Activated CD4-positive, alpha-beta T cell treated with anti-CD3 and anti-CD28 coated beads, Interleukin-2, Interleukin-4, amounts not matched to agents 100 ng/mL and 50 ng/mL, durations not matched to agents 16 hours and 8 hours (primary cell): ENCODE measurements around the gene SERPINE2.

Source experiments
- DNase-seq: peaks from one replicate; pipeline ENCODE4 v3.0.0-alpha.2; 2020; ENCODE audit warnings: low spot score

Gene SERPINE2

GRCh38 chr2:223943561-223944008 lies 95.5 kb downstream of the SERPINE2 start:
- no peak for DNase-seq

DNA sequence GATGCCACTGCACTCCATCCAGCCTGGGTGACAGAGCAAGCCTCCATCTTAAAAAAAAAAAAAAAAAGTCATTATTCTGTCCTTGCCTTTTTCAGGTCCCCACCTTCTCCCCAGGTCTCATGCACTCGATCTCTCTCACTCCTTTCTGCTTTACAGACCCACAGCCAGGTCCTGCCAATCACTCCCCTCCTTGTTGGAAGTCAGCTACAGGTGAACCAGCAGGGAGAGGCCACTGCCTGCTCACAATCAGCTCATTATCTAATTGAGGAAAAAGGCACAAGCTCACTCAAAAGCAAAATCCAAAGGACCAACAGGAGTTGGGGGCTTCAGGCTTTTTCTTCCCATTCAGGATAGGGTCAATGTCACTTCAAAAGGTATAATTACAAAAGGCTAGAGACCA lies 96.0 kb downstream of the SERPINE2 start:
- DNase-seq: no peak

DNA sequence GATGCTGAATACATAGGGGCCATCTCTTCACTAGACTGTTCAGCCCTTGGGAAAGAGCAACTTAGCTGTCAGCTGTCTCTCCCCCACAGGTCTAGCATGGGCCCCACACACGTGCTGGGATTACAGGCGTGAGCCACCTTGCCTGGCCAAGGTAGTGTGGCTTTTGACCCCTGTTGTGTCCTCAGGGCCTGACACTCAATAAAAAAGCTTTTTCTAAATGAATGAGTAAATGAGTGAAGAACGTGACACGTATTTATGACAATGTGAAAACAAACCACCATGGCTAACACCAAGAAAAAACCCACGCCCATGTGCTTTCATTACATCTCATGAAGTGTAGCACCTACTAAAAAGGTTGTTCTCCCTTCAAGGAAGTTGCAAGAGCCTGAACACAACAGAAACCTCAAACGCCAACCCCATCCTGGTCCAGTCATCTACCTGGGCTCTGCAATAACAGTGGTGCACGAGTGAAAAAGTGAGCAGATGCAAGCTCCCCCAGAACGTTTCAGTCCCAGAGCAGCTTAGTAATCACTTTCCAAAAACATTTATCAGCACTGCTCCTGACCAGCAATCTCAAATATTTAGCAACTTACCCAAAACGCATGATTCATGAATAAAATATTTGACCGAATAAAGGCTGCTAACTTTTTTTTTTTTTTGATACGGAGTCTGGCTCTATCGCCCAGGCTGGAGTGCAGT lies 97.4 kb downstream of the SERPINE2 start:
- DNase-seq: peak; percentile 95

DNA sequence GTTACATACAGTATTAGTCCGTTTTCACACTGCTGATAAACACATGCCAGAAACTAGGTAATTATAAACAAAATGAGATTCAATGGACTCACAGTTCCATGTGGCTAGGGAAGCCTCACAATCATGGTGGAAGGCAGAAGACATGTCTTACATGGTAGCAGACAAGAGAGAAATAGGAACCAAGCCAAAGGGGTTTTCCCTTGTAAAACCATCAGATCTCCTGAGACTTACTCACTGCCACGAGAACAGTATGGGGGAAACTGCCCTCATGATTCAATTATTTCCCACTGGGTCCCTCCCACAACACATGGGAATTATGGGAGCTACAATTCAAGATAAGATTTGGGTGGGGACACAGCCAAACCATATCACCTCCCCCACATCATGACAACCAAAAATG lies 99.6 kb downstream of the SERPINE2 start:
- DNase-seq: peak; percentile 49

GRCh38 chr2:223937535-223937934 lies 101.6 kb downstream of the SERPINE2 start:
- DNase-seq: no peak

GRCh38 chr2:223936862-223937326 lies 102.2 kb downstream of the SERPINE2 start:
- peak; percentile 70 for DNase-seq

- DNase-seq: no peak
Measured at GRCh38 chr2:223935459-223936125, 103.5 kb downstream of the SERPINE2 start.

- no peak for DNase-seq
Measured at GRCh38 chr2:223934870-223935269, 104.2 kb downstream of the SERPINE2 start.

GRCh38 chr2:223932816-223933800 lies 106.0 kb downstream of the SERPINE2 start:
- DNase-seq: no peak

DNA sequence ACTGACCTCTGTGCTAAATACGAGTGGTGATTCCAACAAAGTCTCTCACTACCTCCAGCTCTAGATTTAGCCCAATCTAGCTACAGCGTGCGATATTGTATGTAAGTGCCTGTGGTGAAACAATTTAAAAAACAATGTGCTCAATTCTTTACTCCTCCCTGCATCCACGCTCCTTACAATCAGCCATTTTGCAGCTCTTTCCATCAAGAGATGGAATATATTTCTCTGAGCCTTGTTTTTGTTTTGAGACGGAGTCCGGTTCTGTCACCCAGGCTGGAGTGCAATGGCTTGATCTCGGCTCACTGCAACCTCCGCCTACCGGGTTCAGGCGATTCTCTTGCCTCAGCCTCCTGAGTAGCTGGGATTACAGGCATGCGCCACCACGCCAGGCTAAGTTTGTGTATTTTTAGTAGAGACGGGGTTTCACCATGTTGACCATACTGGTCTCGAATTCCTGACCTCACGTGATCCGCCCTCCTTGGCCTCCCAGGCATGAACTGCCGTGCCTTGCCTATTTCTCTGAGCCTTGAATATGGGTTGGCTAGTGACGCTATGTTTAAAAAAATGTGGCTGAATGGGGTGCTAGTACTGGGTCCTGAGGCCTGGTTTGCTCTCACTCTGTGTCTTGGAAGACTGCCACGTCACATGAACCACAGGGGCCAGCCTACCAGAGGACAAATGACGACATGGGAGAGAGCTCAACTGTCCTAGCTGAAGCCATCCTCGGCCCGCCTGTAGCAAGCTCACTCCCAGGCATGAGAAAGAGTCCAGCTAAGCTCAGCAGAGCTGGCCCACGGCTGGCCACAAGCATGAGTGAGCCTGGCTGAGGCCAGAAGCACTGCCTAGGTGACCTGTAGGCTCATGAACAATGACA lies 108.7 kb downstream of the SERPINE2 start:
- no peak for DNase-seq

DNA sequence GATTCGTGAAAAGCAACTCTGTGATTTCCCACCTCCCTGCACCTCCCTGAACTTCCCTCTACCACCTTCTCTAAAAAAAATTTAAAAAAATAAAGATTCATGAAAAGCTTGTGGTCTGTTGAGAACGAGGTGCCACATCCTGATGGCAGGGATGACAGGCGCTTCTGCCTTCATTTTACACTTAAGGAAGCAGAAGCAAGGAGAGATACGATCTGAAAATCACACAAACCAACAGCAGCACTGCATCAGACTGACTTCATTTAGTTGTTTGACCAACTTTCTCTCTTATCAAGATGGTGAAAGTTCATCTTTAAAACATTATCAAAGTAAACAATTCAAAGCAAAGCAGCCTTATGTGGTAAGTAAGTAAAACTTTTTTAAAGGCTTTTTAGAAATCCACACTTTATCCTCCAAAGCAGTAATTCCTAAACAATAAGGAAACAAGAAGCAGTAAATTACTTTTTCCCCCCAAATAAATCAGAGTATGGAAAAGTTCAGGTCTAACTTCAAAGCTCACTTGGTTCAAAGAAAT lies 109.4 kb downstream of the SERPINE2 start:
- DNase-seq: peak; percentile 62

DNA sequence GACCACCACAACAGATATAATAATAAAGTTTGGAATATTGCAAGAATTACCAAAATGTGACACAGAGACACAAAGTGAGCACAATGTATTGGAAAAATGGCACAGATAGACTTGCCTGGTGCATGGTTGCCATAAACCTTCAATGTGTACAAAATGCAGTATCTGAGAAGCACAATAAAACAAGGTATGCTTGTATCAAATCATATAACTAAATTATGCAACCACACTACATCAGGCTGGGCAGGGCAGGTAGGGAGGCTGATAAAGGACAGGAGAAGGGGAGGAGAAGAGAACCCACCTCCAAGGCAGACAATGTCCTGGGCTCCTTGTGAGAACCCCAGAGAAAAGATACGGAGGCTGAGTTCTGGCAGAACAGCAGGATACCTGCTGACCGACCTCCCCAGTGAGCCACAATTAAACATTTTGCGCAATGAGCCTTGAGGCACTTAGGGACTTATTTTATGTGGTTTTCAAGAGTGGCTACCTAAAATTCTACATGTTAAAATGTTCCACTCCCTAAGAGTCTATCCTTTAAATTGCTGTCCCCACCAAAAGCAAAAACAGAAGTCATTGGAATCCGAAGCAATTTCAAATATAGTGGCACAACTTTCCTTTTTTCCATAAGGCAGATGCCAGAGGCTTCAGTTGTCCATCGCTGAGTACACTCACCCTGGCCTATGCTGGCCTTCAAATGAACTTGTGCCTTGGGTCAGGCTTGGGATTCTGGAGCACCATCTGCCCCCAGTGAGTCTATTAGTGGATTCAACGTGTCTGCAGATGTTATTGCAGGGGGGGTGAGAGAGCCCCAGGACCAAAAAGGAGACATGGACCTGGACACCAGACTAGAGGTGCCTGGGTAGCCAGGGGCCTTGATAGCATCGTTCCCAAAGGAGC lies 110.7 kb downstream of the SERPINE2 start:
- DNase-seq: no peak

DNA sequence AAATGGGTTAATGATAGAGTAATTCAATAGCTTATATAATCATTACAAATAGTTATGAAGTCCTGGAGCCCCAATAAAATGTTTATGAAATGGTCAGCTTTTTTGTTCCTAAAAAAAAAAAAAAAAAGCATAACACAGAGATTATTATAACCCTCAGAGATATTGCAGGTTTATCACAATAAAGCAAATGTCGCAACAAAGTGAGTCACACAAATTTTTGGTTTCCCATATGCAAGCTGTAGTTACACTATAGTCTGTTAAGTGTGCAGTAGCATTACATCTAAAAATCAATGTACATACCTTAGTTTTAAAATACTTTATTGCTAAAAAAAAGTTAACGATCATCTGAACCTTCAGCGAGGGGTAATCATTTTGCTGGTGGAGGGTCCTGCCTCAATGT lies 114.0 kb downstream of the SERPINE2 start:
- no peak for DNase-seq
